GM23248 (cell line): Measurements from ENCODE around the gene GOLPH3L. TPM values are rescaled to one million over a fixed set of nuclear protein-coding genes. Genes with fewer than 3 reads are reported as not detected.

Experiments used
- DNase-seq: peaks from one replicate; pipeline ENCODE4 v3.0.0-alpha.2; 2015
- H2AFZ ChIP-seq: fragments of 200-600 bp; sonication (generic); 2 replicates; pipeline ENCODE4 v1.6.1; 2016; ENCODE audit warnings: antibody characterized with exemption
- H3F3A ChIP-seq: fragments of 200-600 bp; sonication (generic); 2 replicates; pipeline ENCODE4 v1.6.1; 2016; ENCODE audit warnings: mild to moderate bottlenecking, antibody characterized with exemption, mixed run types; ENCODE audit not compliant: insufficient read depth
- H3K27ac ChIP-seq: fragments of 200-600 bp; sonication (generic); 2 replicates; pipeline ENCODE4 v1.5.1; 2016; ENCODE audit warnings: mild to moderate bottlenecking
- H3K27me3 ChIP-seq: fragments of 200-600 bp; sonication (generic); replicated peaks from 2 replicates; pipeline ENCODE4 v1.6.1; 2016; ENCODE audit warnings: mild to moderate bottlenecking; ENCODE audit not compliant: insufficient read depth
- H3K36me3 ChIP-seq: fragments of 200-600 bp; sonication (generic); 2 replicates; pipeline ENCODE4 v1.6.1; 2016; ENCODE audit warnings: low read depth, mild to moderate bottlenecking
- H3K4me1 ChIP-seq: fragments of 200-600 bp; sonication (generic); 2 replicates; pipeline ENCODE4 v1.6.1; 2016; ENCODE audit warnings: mild to moderate bottlenecking; ENCODE audit not compliant: insufficient read depth
- H3K4me2 ChIP-seq: fragments of 200-600 bp; sonication (generic); one replicate; pipeline ENCODE4 v1.6.1; 2016; ENCODE audit warnings: mild to moderate bottlenecking; ENCODE audit not compliant: unreplicated experiment
- H3K4me3 ChIP-seq: fragments of 200-600 bp; sonication (generic); 2 replicates; pipeline ENCODE4 v1.5.1; 2016; ENCODE audit warnings: mild to moderate bottlenecking
- H3K79me2 ChIP-seq: fragments of 200-600 bp; sonication (generic); 2 replicates; pipeline ENCODE4 v1.6.1; 2016; ENCODE audit warnings: mild to moderate bottlenecking; ENCODE audit not compliant: insufficient read depth
- H3K9ac ChIP-seq: fragments of 200-600 bp; sonication (generic); 2 replicates; pipeline ENCODE4 v1.6.1; 2016; ENCODE audit warnings: mild to moderate bottlenecking
- H3K9me2 ChIP-seq: fragments of 200-600 bp; sonication (generic); 2 replicates; pipeline ENCODE4 v1.6.1; 2016; ENCODE audit warnings: mixed run types, mild to moderate bottlenecking, moderate library complexity; ENCODE audit not compliant: insufficient read depth
- H3K9me3 ChIP-seq: fragments of 200-600 bp; sonication (generic); one replicate; pipeline ENCODE4 v1.6.1; 2017; ENCODE audit warnings: low read depth
- H4K20me1 ChIP-seq: fragments of 200-600 bp; sonication (generic); 2 replicates; pipeline ENCODE4 v1.6.0; 2016; ENCODE audit not compliant: insufficient read depth
- EZH2 ChIP-seq: fragments of 200-600 bp; sonication (generic); IDR thresholded peaks from 2 replicates; pipeline ENCODE4 v1.6.1; 2018; ENCODE audit warnings: antibody characterized with exemption, mild to moderate bottlenecking; ENCODE audit not compliant: insufficient read depth, poor library complexity, severe bottlenecking
- EZH2phosphoT487 ChIP-seq: fragments of 200-600 bp; sonication (generic); IDR thresholded peaks from 2 replicates; pipeline ENCODE4 v1.6.1; 2018; ENCODE audit warnings: antibody characterized with exemption, moderate library complexity, mild to moderate bottlenecking, low read depth; ENCODE audit not compliant: insufficient read depth
- WGBS, 2 experiments: methylation state at CpG; one replicate each; pipeline ENCODE4 v1.1.6; 2015 to 2017; ENCODE audit warnings: low lambda C conversion rate in 2 of 2, low coverage in 1 of 2; ENCODE audit errors: missing lambda C conversion rate in 2 of 2; 5-methylcytosine and 5-hydroxymethylcytosine counted together
- in situ Hi-C: fragments of 300-500 bp; cut with MboI; formaldehyde crosslinking; loops from 2 replicates; pipeline ENCODE4 v1.15.0; 2020
- polyA plus RNA-seq: library from polyadenylated mRNA; unstranded; fragments of >200 nt; fragmentation: Nextera tagmentation; extraction: Ambion mirVana; gene quantifications from 2 replicates; pipeline ENCODE4 v1.2.1, GENCODE V29; 2016
- total RNA-seq: library from RNA; depleted of rRNA; stranded (reverse); fragments of >200 nt; shearing (Covaris generic); gene quantifications from 2 replicates; pipeline ENCODE4 v1.2.3, GENCODE V29; 2014

GOLPH3L gene
- total and polyA plus RNA-seq, 2 experiments from 2014 or later: 8.8 to 23.9 TPM

GRCh38 chr1:150703427-150703826 is 6.5 kb upstream of the GOLPH3L start:
- Histone ChIP-seq H3K4me1 (no peaks in the 10 kb centered on the region), H3F3A (no peaks in the 10 kb centered on the region), H3K79me2 (no peaks in the 10 kb centered on the region), H2AFZ (no peak overlapping the region), H3K9me3 (no peaks in the 10 kb centered on the region), H4K20me1 (no peaks in the 10 kb centered on the region), H3K4me3 (no peak overlapping the region), H3K27me3 (no peaks in the 10 kb centered on the region), H3K4me2 (no peak overlapping the region), H3K9ac (no peak overlapping the region), H3K36me3 (no peaks in the 10 kb centered on the region), H3K9me2 (no peaks in the 10 kb centered on the region), H3K27ac (no peak overlapping the region)
- in situ Hi-C loops: no loop called here
- no peak for TF ChIP-seq EZH2
- no peak for TF ChIP-seq EZH2phosphoT487
- DNase-seq: no peak

DNA sequence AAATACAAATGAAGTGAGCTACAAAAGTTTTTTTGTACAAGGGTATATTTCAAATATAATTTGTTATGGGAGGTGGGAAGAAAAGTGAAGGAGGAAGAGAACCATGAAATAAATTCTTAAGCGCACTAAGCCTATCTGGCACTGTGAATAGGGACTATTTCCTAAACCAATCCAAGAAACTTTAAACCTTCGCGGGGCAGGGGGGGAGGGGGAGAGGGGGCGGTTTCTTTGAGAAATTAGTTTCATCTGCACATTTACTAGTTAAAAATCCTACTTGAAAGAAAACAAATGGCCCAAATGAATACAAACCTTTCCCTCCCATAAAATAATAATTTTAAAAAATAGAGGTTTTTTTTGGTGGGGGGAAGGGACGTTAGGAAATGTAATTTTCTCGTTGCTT is 364 bp downstream of the GOLPH3L start:
- 1 to 3% methylated on average over 5 to 6 of the region's 6 CpGs for WGBS, 2 experiments
- H3K4me1 ChIP-seq: peaks cover 5% of the 10 kb centered on the region; the same call in 1 of the 2 replicates
- no peaks in the 10 kb centered on the region for H3K9me2 ChIP-seq
- H3K36me3 ChIP-seq: peaks cover 22% of the 10 kb centered on the region; the same call in 1 of the 2 replicates
- TF ChIP-seq EZH2 (no peak), EZH2phosphoT487 (no peak)
- no peaks in the 10 kb centered on the region for H3K9me3 ChIP-seq
- H3K27me3 ChIP-seq: no peaks in the 10 kb centered on the region
- peaks cover 31% of the 10 kb centered on the region for H3K79me2 ChIP-seq
- DNase-seq: peak; percentile 13
- peak overlapping the region; percentile 87 for H3K9ac ChIP-seq
- H3K27ac ChIP-seq: peak overlapping the region; percentile 52
- H3K4me3 ChIP-seq: peak overlapping the region; percentile 89
- no peaks in the 10 kb centered on the region for H4K20me1 ChIP-seq
- peak overlapping the region; percentile 98 for H2AFZ ChIP-seq
- H3K4me2 ChIP-seq: peak overlapping the region; percentile 96
- in situ Hi-C loops: no loop called here
- no peaks in the 10 kb centered on the region for H3F3A ChIP-seq

DNA sequence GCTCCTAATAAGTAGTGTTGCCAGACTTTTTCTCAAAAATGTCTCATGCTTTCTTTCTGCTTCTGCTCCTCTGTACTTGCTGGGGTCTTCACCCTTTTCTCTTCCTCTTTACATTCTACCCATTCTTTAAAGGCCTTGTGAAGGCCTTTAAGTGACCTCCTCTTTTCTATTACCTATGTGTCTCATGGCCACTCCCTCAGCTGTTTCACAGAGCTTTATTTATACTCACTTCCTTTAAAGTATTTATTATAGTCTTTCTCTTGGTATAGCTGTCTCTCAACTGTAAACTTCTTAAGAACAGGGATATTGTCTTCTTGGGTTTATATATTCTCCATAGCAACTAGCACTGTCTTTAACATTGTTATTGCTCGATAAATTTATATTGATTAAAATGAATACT is 792 bp downstream of the GOLPH3L start:
- Histone ChIP-seq H3K4me1 (peaks cover 5% of the 10 kb centered on the region; the same call in 1 of the 2 replicates), H3K27ac (0 out of 2 replicates have a peak overlapping the region, but pooled peaks have one; percentile 18), H2AFZ (peak overlapping the region; percentile 52; the same call in 1 of the 2 replicates), H3K9me3 (no peaks in the 10 kb centered on the region), H3K9ac (peak overlapping the region; percentile 87), H4K20me1 (no peaks in the 10 kb centered on the region), H3K4me2 (peak overlapping the region; percentile 96), H3F3A (no peaks in the 10 kb centered on the region), H3K79me2 (peaks cover 31% of the 10 kb centered on the region), H3K27me3 (no peaks in the 10 kb centered on the region), H3K36me3 (peaks cover 22% of the 10 kb centered on the region; the same call in 1 of the 2 replicates), H3K4me3 (peak overlapping the region; percentile 89), H3K9me2 (no peaks in the 10 kb centered on the region)
- WGBS, 2 experiments: 59 to 61% methylated on average over 1 of the region's 1 CpG
- TF ChIP-seq EZH2phosphoT487: no peak
- TF ChIP-seq EZH2: no peak
- DNase-seq: peak; percentile 3
- in situ Hi-C loops: no loop called here

DNA sequence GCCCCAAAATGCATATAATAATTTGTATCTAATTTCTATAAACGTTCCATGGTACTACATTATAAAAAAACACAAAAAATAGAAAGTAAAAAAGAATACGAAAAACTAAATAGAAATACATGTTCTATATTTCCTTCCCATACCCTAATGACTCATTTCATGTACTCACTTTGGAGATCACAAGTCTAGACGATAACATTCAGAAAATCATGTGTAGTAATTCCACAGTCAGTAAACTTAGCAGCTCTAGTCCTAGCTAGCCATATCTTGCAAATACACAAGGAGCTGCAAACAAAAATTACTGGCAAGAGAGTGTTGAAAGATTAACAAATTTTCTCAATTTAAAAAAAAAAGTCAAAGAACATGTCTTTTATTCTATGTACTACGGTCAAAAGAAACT is 1.4 kb downstream of the GOLPH3L start:
- Histone ChIP-seq H3K4me3 (no peak overlapping the region), H3K79me2 (peaks cover 34% of the 10 kb centered on the region), H3K27me3 (no peaks in the 10 kb centered on the region), H2AFZ (no peak overlapping the region), H3K4me1 (peaks cover 5% of the 10 kb centered on the region; the same call in 1 of the 2 replicates), H3K9me2 (no peaks in the 10 kb centered on the region), H3K4me2 (peak overlapping the region; percentile 96), H3K9ac (no peak overlapping the region), H3K27ac (no peak overlapping the region), H3F3A (no peaks in the 10 kb centered on the region), H3K9me3 (no peaks in the 10 kb centered on the region), H3K36me3 (peaks cover 22% of the 10 kb centered on the region; the same call in 1 of the 2 replicates), H4K20me1 (no peaks in the 10 kb centered on the region)
- in situ Hi-C loops: no loop called here
- TF ChIP-seq EZH2 (no peak), EZH2phosphoT487 (no peak)
- 71 to 76% methylated on average over 4 of the region's 4 CpGs for WGBS, 2 experiments
- peak; percentile 14 for DNase-seq

DNA sequence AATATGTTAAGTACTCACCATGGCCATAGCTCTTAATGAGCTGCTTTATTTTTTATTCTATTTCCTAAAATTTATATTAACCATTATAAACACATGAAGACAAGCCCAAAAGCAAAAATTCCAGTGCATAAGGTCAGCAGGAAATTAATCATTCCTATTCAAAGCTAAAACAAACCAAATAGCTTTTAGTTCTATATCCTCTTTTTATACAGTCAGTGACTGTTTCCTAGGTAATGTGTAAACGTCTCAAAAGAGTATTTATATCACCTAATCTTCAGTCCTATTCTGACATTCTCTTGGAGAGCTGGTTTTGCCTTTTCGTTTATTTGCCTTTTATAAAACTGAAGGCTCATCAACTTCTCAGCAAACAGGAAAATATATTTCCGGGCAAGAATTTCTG is 4.2 kb downstream of the GOLPH3L start:
- H3K27ac ChIP-seq: no peak overlapping the region
- H4K20me1 ChIP-seq: no peaks in the 10 kb centered on the region
- in situ Hi-C loops: no loop called here
- peaks cover 28% of the 10 kb centered on the region; the same call in 1 of the 2 replicates for H3K36me3 ChIP-seq
- no peak overlapping the region for H3K4me3 ChIP-seq
- H3K9me3 ChIP-seq: no peaks in the 10 kb centered on the region
- WGBS, 2 experiments: 71 to 72% methylated on average over 3 of the region's 3 CpGs
- no peaks in the 10 kb centered on the region for H3F3A ChIP-seq
- no peak for DNase-seq
- no peaks in the 10 kb centered on the region for H3K9me2 ChIP-seq
- H3K79me2 ChIP-seq: peaks cover 34% of the 10 kb centered on the region
- H3K4me1 ChIP-seq: peaks cover 5% of the 10 kb centered on the region; the same call in 1 of the 2 replicates
- no peak overlapping the region for H3K9ac ChIP-seq
- TF ChIP-seq EZH2: no peak
- no peak for TF ChIP-seq EZH2phosphoT487
- H3K4me2 ChIP-seq: no peak overlapping the region
- no peaks in the 10 kb centered on the region for H3K27me3 ChIP-seq
- H2AFZ ChIP-seq: no peak overlapping the region
